Measurements from ENCODE around the gene FXN.
"Not testable (repeated sequence)": the region's sequence is repeated elsewhere in the genome, so short reads cannot be mapped to it uniquely, and the experiment has no call there.

Gene FXN

GRCh38 chr9:69027355-69028097, 8.0 kb upstream of the FXN start:
- DNase-seq (ENCODE audit: low read depth in 3 of 3): peak in 1 of 3 experiments; percentile 19

DNA sequence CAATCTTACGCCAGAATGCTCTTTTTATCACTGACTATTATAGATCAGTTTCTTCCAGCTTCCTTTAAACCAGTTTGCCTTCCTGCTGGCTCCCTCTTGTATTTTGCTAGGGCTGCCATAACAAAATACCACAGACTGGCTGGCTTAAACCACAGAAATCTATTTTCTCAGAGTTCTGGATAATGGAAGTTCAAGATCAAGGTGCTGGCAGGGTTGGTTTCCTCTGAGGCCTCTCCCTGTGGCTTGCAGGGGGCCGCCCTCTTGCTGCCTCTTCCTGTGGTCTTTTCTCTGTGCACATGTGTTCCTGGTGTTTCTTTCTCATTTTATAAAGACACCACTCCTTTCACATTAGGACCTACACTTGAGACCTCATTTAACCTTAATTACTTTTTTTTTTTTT, 6.8 kb upstream of the FXN start:
- peak in 1 of 3 experiments; percentile 12 for DNase-seq (ENCODE audit: low read depth in 3 of 3)

- no peak for DNase-seq (ENCODE audit: low read depth in 3 of 3)
Measured at GRCh38 chr9:69029535-69029934, 6.0 kb upstream of the FXN start.

- DNase-seq (ENCODE audit: low read depth in 3 of 3): no peak
Measured at GRCh38 chr9:69030851-69031645, 4.5 kb upstream of the FXN start.

DNA sequence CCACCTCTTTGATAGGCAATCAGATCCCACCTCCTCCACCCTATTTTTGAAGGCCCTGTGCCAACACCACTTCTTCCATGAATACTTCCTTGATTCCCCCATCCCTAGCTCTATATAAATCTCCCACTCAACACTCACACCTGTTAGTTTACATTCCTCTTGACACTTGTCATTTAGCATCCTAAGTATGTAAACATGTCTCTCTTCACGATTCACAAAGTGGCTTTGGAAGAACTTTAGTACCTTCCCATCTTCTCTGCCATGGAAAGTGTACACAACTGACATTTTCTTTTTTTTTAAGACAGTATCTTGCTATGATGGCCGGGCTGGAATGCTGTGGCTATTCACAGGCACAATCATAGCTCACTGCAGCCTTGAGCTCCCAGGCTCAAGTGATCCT, 1.5 kb upstream of the FXN start:
- no peak for DNase-seq (ENCODE audit: low read depth in 3 of 3)

GRCh38 chr9:69036309-69036708, 757 bp downstream of the FXN start:
- DNase-seq (ENCODE audit: low read depth in 3 of 3): peak in 1 of 3 experiments; percentile 20

DNA sequence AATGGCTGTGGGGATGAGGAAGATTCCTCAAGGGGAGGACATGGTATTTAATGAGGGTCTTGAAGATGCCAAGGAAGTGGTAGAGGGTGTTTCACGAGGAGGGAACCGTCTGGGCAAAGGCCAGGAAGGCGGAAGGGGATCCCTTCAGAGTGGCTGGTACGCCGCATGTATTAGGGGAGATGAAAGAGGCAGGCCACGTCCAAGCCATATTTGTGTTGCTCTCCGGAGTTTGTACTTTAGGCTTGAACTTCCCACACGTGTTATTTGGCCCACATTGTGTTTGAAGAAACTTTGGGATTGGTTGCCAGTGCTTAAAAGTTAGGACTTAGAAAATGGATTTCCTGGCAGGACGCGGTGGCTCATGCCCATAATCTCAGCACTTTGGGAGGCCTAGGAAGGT, 1.2 kb downstream of the FXN start:
- no peak for DNase-seq (ENCODE audit: low read depth in 3 of 3)

- no peak for DNase-seq (ENCODE audit: low read depth in 3 of 3)
Measured at GRCh38 chr9:69040646-69041045, 5.1 kb downstream of the FXN start.

GRCh38 chr9:69044240-69045219, 9.0 kb downstream of the FXN start:
- DNase-seq (ENCODE audit: low read depth in 3 of 3): no peak

- no peak for DNase-seq (ENCODE audit: low read depth in 3 of 3)
Measured at GRCh38 chr9:69045821-69046220, 10.3 kb downstream of the FXN start.

- DNase-seq (ENCODE audit: low read depth in 3 of 3): no peak
Measured at GRCh38 chr9:69046723-69047122, 11.2 kb downstream of the FXN start.

DNA sequence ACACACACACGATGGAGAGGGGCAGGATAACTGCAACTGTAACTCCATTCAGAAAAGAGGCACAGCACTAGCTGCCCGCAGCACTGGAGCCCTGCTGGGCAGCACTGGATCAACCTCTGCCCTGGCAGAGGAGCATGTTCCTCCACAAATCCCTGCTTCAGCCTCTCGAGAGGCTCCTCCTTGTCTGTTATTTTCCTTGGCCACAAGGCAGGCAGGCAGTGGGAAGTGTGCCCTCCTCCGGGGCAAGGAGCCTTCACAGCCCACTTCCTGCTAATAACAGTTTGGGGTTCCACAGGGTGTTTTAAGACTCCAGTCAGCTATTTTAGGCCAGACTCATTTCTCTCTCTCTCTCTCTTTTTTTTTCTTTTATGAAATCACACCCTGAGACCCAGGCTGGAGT, 11.8 kb downstream of the FXN start:
- DNase-seq (ENCODE audit: low read depth in 3 of 3): no peak

DNA sequence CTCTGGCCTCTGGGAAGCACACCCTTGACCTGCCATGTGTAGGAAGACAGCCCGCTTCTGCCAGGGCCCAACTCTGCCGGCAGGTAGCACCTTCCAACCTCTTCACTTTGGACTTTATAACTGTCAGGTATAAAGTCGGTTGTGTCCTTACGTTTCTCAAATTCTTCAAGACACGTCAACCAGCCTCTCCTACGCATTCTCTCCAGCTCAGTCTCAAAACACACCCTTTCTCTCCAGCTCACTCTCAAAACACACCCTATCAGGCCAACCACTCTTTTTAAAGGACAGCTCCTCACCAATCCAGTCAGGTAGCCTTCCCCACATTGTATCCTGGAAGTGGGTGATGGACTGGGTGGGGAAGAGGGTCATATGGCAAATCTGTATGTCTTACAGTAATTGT, 13.5 kb downstream of the FXN start:
- DNase-seq (ENCODE audit: low read depth in 3 of 3): no peak

DNA sequence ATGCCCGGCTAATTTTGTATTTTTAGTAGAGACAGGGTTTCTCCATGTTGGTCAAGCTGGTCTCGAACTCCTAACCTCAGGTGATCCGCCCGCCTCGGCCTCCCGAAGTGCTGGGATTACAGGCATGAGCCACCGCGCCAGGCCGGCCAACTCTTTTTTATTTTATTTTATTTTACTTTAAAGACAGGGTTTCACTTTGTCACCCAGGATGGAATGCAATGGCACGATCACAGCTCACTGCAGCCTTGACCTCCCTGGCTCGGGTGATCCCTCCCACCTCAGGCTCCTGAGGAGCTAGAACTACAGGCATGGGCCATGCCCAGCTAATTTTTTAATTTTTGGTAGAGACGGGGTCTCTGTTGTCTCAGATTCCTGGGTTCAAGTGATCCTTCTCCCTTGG, 15.4 kb downstream of the FXN start:
- DNase-seq (ENCODE audit: low read depth in 3 of 3): not testable (repeated sequence)

- DNase-seq (ENCODE audit: low read depth in 3 of 3): no peak
Measured at GRCh38 chr9:69054989-69055388, 19.4 kb downstream of the FXN start.

DNA sequence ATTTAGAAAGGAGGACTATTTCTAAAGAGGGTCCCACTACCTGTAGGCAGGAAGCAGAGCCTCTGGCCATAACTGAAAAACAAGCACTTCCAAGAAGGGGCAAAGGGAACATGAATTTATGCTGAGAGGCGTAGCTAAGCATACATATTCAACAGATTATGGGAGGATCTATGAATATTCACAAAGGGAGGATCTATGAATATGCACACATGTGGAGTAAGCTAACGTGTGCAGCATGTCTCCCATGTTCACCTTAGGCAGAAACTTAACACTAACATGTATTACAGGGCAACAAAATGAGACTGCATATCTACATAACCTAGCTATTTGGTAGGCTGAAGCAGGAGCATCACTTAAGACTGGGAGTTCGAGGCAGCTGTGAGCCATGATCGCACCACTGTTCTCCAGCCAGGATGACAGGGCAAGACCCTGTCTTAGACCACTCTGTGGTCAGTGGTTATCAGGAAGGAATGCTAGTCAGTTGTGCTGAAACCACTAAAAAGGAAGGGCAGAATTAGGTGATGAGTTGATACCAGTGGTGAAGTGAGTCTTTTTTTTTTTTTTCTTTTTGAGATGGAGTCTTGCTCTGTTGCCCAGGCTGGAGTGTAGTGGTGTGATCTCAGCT, 20.8 kb downstream of the FXN start:
- no peak for DNase-seq (ENCODE audit: low read depth in 3 of 3)

GRCh38 chr9:69058101-69058500, 22.5 kb downstream of the FXN start:
- DNase-seq (ENCODE audit: low read depth in 3 of 3): no peak

- no peak for DNase-seq (ENCODE audit: low read depth in 3 of 3)
Measured at GRCh38 chr9:69060766-69061165, 25.2 kb downstream of the FXN start.

DNA sequence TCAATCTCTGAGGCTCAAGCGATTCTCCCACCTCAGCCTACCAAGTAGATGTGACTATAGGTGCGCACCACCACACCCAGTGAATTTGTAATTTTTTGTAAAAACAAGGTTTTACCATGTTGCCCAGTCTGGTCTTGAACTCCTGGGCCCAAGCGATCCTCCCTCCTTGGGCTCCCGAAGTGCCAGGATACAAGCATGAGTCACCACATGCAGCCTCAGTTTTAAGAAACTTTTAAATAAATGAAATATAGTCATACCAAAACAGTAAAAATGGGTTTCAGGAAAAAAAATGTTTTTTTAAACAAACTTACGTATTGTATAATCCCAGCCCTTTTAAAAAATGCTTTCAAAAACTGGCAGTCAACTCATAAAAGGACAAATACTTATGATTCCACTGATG, 26.6 kb downstream of the FXN start:
- DNase-seq (ENCODE audit: low read depth in 3 of 3): no peak

GRCh38 chr9:69063839-69064238, 28.3 kb downstream of the FXN start:
- DNase-seq (ENCODE audit: low read depth in 3 of 3): no peak

GRCh38 chr9:69065660-69066059, 30.1 kb downstream of the FXN start:
- no peak for DNase-seq (ENCODE audit: low read depth in 3 of 3)

GRCh38 chr9:69066955-69067354, 31.4 kb downstream of the FXN start:
- DNase-seq (ENCODE audit: low read depth in 3 of 3): no peak

Data from stimulated activated CD4-positive, alpha-beta T cell treated with anti-CD3 and anti-CD28 coated beads, TNF-alpha, amount 100 ng/mL, for 24 hours (primary cell).